SU-DHL-6 (cell line): Measurements from ENCODE around the gene VPS29.
A peak's percentile ranks its signal among the peaks of the same experiment; 100 is the strongest.

ENCODE experiments used
- H2AFZ ChIP-seq: fragments of 200-600 bp; sonication (generic); 2 replicates; pipeline ENCODE4 v1.6.1; 2014; ENCODE audit warnings: low read depth, mild to moderate bottlenecking, moderate library complexity, mixed read lengths, antibody characterized with exemption, low read length; ENCODE audit not compliant: severe bottlenecking
- H3F3A ChIP-seq: fragments of 200-600 bp; shearing (Covaris generic); 2 replicates; pipeline ENCODE4 v1.6.0; 2016; ENCODE audit warnings: antibody characterized with exemption, mild to moderate bottlenecking; ENCODE audit not compliant: insufficient read depth
- H3K27ac ChIP-seq: fragments of 200-600 bp; sonication (generic); 2 replicates; pipeline ENCODE4 v1.5.1; 2016; ENCODE audit warnings: low read depth, mild to moderate bottlenecking, low read length, moderate library complexity, mixed read lengths
- H3K27me3 ChIP-seq: fragments of 200-600 bp; sonication (generic), shearing (Covaris generic); 2 replicates; pipeline ENCODE4 v1.6.0; 2014; ENCODE audit warnings: mild to moderate bottlenecking, low read length
- H3K36me3 ChIP-seq: fragments of 200-600 bp; sonication (generic); 2 replicates; pipeline ENCODE4 v1.6.1; 2014; ENCODE audit warnings: mild to moderate bottlenecking, low read length, mixed read lengths
- H3K4me2 ChIP-seq: fragments of 300-600, 200-600 bp; shearing (Covaris generic), sonication (generic); 2 replicates; pipeline ENCODE4 v1.6.0; 2014; ENCODE audit warnings: low read length, low read depth, mild to moderate bottlenecking; ENCODE audit not compliant: poor library complexity, severe bottlenecking
- H3K4me3 ChIP-seq: fragments of 200-600 bp; sonication (generic); 2 replicates; pipeline ENCODE4 v1.5.1; 2014; ENCODE audit warnings: antibody characterized with exemption, low read length, mild to moderate bottlenecking, mixed read lengths; ENCODE audit not compliant: insufficient read depth, poor library complexity, severe bottlenecking
- H3K79me2 ChIP-seq: fragments of 200-600 bp; sonication (generic); 2 replicates; pipeline ENCODE4 v1.6.1; 2014; ENCODE audit warnings: mild to moderate bottlenecking, low read length, moderate library complexity; ENCODE audit not compliant: insufficient read depth
- H3K9ac ChIP-seq: fragments of 200-600 bp; sonication (generic); 2 replicates; pipeline ENCODE4 v1.7.0; 2014; ENCODE audit warnings: mild to moderate bottlenecking, low read length
- H3K9me2 ChIP-seq: fragments of 200-600 bp; sonication (generic); replicated peaks from 2 replicates; pipeline ENCODE4 v1.6.1; 2014; ENCODE audit warnings: low read length; ENCODE audit not compliant: insufficient read depth
- H3K9me3 ChIP-seq: fragments of 200-600 bp; sonication (generic); 2 replicates; pipeline ENCODE4 v1.6.1; 2014; ENCODE audit warnings: low read length, mixed read lengths; ENCODE audit not compliant: insufficient read depth
- H4K20me1 ChIP-seq: fragments of 200-600 bp; sonication (generic); 2 replicates; pipeline ENCODE4 v1.6.1; 2014; ENCODE audit warnings: low read depth, mild to moderate bottlenecking, antibody characterized with exemption, low read length, moderate library complexity, mixed read lengths
- CTCF ChIP-seq: fragments of 200-600 bp; sonication (generic); IDR thresholded peaks from one replicate; pipeline ENCODE4 v1.5.1; 2017; ENCODE audit warnings: antibody characterized with exemption, mild to moderate bottlenecking, low read length, moderate library complexity; ENCODE audit not compliant: insufficient read depth, poor library complexity, severe bottlenecking
- EZH2phosphoT487 ChIP-seq: fragments of 200-600 bp; sonication (generic), shearing (Covaris generic); conservative IDR thresholded peaks from 2 replicates; pipeline ENCODE4 v1.6.1; 2018; ENCODE audit warnings: mild to moderate bottlenecking, antibody characterized with exemption, low read length, moderate library complexity, mixed read lengths

VPS29 gene

GRCh38 chr12:110449799-110450497 lies 52.0 kb downstream of the VPS29 start, which contains the start of gene ARPC3:
ARPC3 (minus strand) TSS chr12:110450337; CDS start chr12:110450260, 77 bp downstream.
- H3K4me3 ChIP-seq = peak within 1 kb of the TSS; percentile 75
- no peaks in the 10 kb centered on the region for H3K27me3 ChIP-seq
- peak within 1 kb of the TSS; percentile 76 for H3K27ac ChIP-seq
- H3K4me2 ChIP-seq = peak within 1 kb of the TSS; percentile 74
- H3K9ac ChIP-seq = peak within 1 kb of the TSS; percentile 85
- peaks cover 12% of the 10 kb centered on the region; the same call in 1 of the 2 replicates for H4K20me1 ChIP-seq
- H2AFZ ChIP-seq = peak within 1 kb of the TSS; percentile 89
- H3K36me3 ChIP-seq = peaks cover 21% of the 10 kb centered on the region
- no peaks in the 10 kb centered on the region for H3K9me3 ChIP-seq
- peaks cover 52% of the 10 kb centered on the region for H3K79me2 ChIP-seq
- H3K9me2 ChIP-seq = no peaks in the 10 kb centered on the region
- peaks cover 27% of the 10 kb centered on the region for H3F3A ChIP-seq
- TF ChIP-seq EZH2phosphoT487 (no peak), CTCF (peak; percentile 56)

GRCh38 chr12:110444455-110444854 lies 57.5 kb downstream of the VPS29 start:
- Histone ChIP-seq H3K36me3 (peaks cover 35% of the 10 kb centered on the region), H3K9me3 (no peaks in the 10 kb centered on the region), H3K4me3 (no peak overlapping the region), H3K79me2 (peaks cover 66% of the 10 kb centered on the region), H2AFZ (no peak overlapping the region), H3K9ac (no peak overlapping the region), H3K9me2 (no peaks in the 10 kb centered on the region), H3K27ac (no peak overlapping the region), H3K4me2 (no peak overlapping the region), H4K20me1 (peaks cover 12% of the 10 kb centered on the region; the same call in 1 of the 2 replicates), H3F3A (0 out of 2 replicates have a peak, but pooled peaks cover 4% of the 10 kb centered on the region), H3K27me3 (no peaks in the 10 kb centered on the region)
- TF ChIP-seq CTCF (no peak), EZH2phosphoT487 (no peak)
